ENCODE measurements around the gene GPNMB. TPM values are rescaled to one million over a fixed set of nuclear protein-coding genes. Genes with fewer than 3 reads are reported as not detected.

Gene GPNMB
- total and polyA plus RNA-seq, 10 of the 15 experiments (the other 5 are each of a cell fraction or from before 2014, with no cell fraction given): 5.9 to 22.3 (median 10.0) TPM

DNA sequence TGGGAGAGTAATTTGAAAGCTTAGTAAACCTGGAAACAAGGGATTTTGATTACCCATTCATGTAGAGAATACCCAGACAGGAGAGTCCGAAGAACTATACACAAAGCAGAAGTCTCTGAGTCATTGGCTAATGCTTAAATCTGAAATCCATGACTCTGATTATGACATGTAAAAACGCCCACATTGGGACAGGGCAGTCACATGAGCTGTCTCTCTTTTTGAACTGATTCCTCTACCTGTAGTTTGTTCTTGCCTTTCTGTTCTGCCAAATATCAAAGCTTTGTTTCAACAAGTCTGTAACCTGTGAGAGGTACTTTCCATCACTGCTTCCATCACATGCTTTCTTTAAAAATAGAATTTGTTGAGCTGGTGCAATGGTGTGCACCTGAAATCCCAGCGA is 4.3 kb upstream of the GPNMB start (continued):
- TF ChIP-seq, protein P1, sequence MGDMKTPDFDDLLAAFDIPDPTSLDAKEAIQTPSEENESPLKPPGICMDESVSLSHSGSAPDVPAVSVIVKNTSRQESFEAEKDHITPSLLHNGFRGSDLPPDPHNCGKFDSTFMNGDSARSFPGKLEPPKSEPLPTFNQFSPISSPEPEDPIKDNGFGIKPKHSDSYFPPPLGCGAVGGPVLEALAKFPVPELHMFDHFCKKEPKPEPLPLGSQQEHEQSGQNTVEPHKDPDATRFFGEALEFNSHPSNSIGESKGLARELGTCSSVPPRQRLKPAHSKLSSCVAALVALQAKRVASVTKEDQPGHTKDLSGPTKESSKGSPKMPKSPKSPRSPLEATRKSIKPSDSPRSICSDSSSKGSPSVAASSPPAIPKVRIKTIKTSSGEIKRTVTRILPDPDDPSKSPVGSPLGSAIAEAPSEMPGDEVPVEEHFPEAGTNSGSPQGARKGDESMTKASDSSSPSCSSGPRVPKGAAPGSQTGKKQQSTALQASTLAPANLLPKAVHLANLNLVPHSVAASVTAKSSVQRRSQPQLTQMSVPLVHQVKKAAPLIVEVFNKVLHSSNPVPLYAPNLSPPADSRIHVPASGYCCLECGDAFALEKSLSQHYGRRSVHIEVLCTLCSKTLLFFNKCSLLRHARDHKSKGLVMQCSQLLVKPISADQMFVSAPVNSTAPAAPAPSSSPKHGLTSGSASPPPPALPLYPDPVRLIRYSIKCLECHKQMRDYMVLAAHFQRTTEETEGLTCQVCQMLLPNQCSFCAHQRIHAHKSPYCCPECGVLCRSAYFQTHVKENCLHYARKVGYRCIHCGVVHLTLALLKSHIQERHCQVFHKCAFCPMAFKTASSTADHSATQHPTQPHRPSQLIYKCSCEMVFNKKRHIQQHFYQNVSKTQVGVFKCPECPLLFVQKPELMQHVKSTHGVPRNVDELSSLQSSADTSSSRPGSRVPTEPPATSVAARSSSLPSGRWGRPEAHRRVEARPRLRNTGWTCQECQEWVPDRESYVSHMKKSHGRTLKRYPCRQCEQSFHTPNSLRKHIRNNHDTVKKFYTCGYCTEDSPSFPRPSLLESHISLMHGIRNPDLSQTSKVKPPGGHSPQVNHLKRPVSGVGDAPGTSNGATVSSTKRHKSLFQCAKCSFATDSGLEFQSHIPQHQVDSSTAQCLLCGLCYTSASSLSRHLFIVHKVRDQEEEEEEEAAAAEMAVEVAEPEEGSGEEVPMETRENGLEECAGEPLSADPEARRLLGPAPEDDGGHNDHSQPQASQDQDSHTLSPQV (IDR thresholded peaks at IDR 0.05): no peak
- TF ChIP-seq BMI1 (IDR thresholded peaks at IDR 0.05; ENCODE audit: borderline replicate concordance) (no peak), ATF7 (IDR thresholded peaks at IDR 0.05; ENCODE audit: low read depth) (peak; percentile 52; the same call in 1 of the 2 replicates)
- TF ChIP-seq, protein P2, sequence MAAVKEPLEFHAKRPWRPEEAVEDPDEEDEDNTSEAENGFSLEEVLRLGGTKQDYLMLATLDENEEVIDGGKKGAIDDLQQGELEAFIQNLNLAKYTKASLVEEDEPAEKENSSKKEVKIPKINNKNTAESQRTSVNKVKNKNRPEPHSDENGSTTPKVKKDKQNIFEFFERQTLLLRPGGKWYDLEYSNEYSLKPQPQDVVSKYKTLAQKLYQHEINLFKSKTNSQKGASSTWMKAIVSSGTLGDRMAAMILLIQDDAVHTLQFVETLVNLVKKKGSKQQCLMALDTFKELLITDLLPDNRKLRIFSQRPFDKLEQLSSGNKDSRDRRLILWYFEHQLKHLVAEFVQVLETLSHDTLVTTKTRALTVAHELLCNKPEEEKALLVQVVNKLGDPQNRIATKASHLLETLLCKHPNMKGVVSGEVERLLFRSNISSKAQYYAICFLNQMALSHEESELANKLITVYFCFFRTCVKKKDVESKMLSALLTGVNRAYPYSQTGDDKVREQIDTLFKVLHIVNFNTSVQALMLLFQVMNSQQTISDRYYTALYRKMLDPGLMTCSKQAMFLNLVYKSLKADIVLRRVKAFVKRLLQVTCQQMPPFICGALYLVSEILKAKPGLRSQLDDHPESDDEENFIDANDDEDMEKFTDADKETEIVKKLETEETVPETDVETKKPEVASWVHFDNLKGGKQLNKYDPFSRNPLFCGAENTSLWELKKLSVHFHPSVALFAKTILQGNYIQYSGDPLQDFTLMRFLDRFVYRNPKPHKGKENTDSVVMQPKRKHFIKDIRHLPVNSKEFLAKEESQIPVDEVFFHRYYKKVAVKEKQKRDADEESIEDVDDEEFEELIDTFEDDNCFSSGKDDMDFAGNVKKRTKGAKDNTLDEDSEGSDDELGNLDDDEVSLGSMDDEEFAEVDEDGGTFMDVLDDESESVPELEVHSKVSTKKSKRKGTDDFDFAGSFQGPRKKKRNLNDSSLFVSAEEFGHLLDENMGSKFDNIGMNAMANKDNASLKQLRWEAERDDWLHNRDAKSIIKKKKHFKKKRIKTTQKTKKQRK (IDR thresholded peaks at IDR 0.05; ENCODE audit: low read depth, low read length): no peak

Data from GM12878 (cell line).